GM23248 (cell line): ENCODE data around the gene TEDC2. TPM values are rescaled to one million over a fixed set of nuclear protein-coding genes. Genes with fewer than 3 reads are reported as not detected.

Experiments
- DNase-seq: peaks from one replicate; pipeline ENCODE4 v3.0.0-alpha.2; 2015
- H2AFZ ChIP-seq: fragments of 200-600 bp; sonication (generic); 2 replicates; pipeline ENCODE4 v1.6.1; 2016; ENCODE audit warnings: antibody characterized with exemption
- H3F3A ChIP-seq: fragments of 200-600 bp; sonication (generic); 2 replicates; pipeline ENCODE4 v1.6.1; 2016; ENCODE audit warnings: mild to moderate bottlenecking, antibody characterized with exemption, mixed run types; ENCODE audit not compliant: insufficient read depth
- H3K27ac ChIP-seq: fragments of 200-600 bp; sonication (generic); 2 replicates; pipeline ENCODE4 v1.5.1; 2016; ENCODE audit warnings: mild to moderate bottlenecking
- H3K27me3 ChIP-seq: fragments of 200-600 bp; sonication (generic); replicated peaks from 2 replicates; pipeline ENCODE4 v1.6.1; 2016; ENCODE audit warnings: mild to moderate bottlenecking; ENCODE audit not compliant: insufficient read depth
- H3K36me3 ChIP-seq: fragments of 200-600 bp; sonication (generic); 2 replicates; pipeline ENCODE4 v1.6.1; 2016; ENCODE audit warnings: low read depth, mild to moderate bottlenecking
- H3K4me1 ChIP-seq: fragments of 200-600 bp; sonication (generic); 2 replicates; pipeline ENCODE4 v1.6.1; 2016; ENCODE audit warnings: mild to moderate bottlenecking; ENCODE audit not compliant: insufficient read depth
- H3K4me2 ChIP-seq: fragments of 200-600 bp; sonication (generic); one replicate; pipeline ENCODE4 v1.6.1; 2016; ENCODE audit warnings: mild to moderate bottlenecking; ENCODE audit not compliant: unreplicated experiment
- H3K4me3 ChIP-seq: fragments of 200-600 bp; sonication (generic); 2 replicates; pipeline ENCODE4 v1.5.1; 2016; ENCODE audit warnings: mild to moderate bottlenecking
- H3K79me2 ChIP-seq: fragments of 200-600 bp; sonication (generic); 2 replicates; pipeline ENCODE4 v1.6.1; 2016; ENCODE audit warnings: mild to moderate bottlenecking; ENCODE audit not compliant: insufficient read depth
- H3K9ac ChIP-seq: fragments of 200-600 bp; sonication (generic); 2 replicates; pipeline ENCODE4 v1.6.1; 2016; ENCODE audit warnings: mild to moderate bottlenecking
- H3K9me2 ChIP-seq: fragments of 200-600 bp; sonication (generic); 2 replicates; pipeline ENCODE4 v1.6.1; 2016; ENCODE audit warnings: mixed run types, mild to moderate bottlenecking, moderate library complexity; ENCODE audit not compliant: insufficient read depth
- H3K9me3 ChIP-seq: fragments of 200-600 bp; sonication (generic); one replicate; pipeline ENCODE4 v1.6.1; 2017; ENCODE audit warnings: low read depth
- H4K20me1 ChIP-seq: fragments of 200-600 bp; sonication (generic); 2 replicates; pipeline ENCODE4 v1.6.0; 2016; ENCODE audit not compliant: insufficient read depth
- EZH2 ChIP-seq: fragments of 200-600 bp; sonication (generic); IDR thresholded peaks from 2 replicates; pipeline ENCODE4 v1.6.1; 2018; ENCODE audit warnings: antibody characterized with exemption, mild to moderate bottlenecking; ENCODE audit not compliant: insufficient read depth, poor library complexity, severe bottlenecking
- EZH2phosphoT487 ChIP-seq: fragments of 200-600 bp; sonication (generic); IDR thresholded peaks from 2 replicates; pipeline ENCODE4 v1.6.1; 2018; ENCODE audit warnings: antibody characterized with exemption, moderate library complexity, mild to moderate bottlenecking, low read depth; ENCODE audit not compliant: insufficient read depth
- WGBS, 2 experiments: methylation state at CpG; one replicate each; pipeline ENCODE4 v1.1.6; 2015 to 2017; ENCODE audit warnings: low lambda C conversion rate in 2 of 2, low coverage in 1 of 2; ENCODE audit errors: missing lambda C conversion rate in 2 of 2; 5-methylcytosine and 5-hydroxymethylcytosine counted together
- in situ Hi-C: fragments of 300-500 bp; cut with MboI; formaldehyde crosslinking; loops from 2 replicates; pipeline ENCODE4 v1.15.0; 2020
- polyA plus RNA-seq: library from polyadenylated mRNA; unstranded; fragments of >200 nt; fragmentation: Nextera tagmentation; extraction: Ambion mirVana; gene quantifications from 2 replicates; pipeline ENCODE4 v1.2.1, GENCODE V29; 2016
- total RNA-seq: library from RNA; depleted of rRNA; stranded (reverse); fragments of >200 nt; shearing (Covaris generic); gene quantifications from 2 replicates; pipeline ENCODE4 v1.2.3, GENCODE V29; 2014

TEDC2 gene
- total and polyA plus RNA-seq, 2 experiments from 2014 or later: 4.8 to 6.8 TPM

DNA sequence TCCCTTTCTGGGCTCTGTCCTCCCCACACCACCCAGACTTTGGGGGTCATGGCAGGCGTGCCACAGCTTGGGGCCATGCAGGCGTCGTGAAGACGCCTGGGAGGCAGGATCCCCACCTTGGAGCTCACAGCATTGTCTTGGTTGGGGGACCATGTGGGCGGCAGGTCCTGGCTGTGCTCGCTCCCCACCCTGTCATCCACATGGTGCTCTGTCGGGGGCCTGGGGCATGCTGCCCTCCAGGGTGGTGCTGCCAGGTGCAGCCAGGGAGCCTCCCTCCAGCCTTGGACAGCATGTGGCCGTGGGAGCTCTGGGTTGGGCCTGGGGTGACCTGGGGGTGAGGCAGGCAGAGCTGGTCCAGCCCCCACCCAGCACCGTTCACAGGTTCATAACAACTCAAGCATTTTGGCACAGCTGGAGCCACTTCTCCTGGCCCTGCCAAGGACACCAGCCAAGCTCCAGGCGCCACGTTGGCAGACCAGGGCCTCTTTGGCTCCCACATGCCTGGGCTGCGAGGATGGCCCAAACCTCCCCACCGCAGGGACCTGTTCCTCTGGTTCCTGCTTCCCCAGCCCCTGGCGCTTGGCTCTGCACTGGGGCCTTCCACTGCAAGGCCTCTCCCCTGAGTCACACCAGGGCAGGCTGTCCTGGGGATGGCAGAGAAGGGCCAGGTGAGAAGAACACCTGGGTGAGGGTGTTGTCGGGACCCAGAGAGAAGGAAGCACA, 38.8 kb downstream of the TEDC2 start:
- H3K4me3 ChIP-seq: no peak overlapping the region
- TF ChIP-seq EZH2 (no peak), EZH2phosphoT487 (no peak)
- H3K4me2 ChIP-seq: no peak overlapping the region
- H3K27me3 ChIP-seq: no peaks in the 10 kb centered on the region
- H3F3A ChIP-seq: no peaks in the 10 kb centered on the region
- no peaks in the 10 kb centered on the region for H3K36me3 ChIP-seq
- no peak overlapping the region for H3K9ac ChIP-seq
- no peak overlapping the region for H2AFZ ChIP-seq
- no peak for DNase-seq
- in situ Hi-C loops: no loop called here
- H3K27ac ChIP-seq: no peak overlapping the region
- WGBS, 2 experiments: 84% methylated on average over 14 to 15 of the region's 15 CpGs
- no peaks in the 10 kb centered on the region for H3K9me2 ChIP-seq
- H3K79me2 ChIP-seq: no peaks in the 10 kb centered on the region; the same call in 1 of the 2 replicates
- no peaks in the 10 kb centered on the region for H4K20me1 ChIP-seq
- H3K4me1 ChIP-seq: peaks cover 11% of the 10 kb centered on the region
- no peaks in the 10 kb centered on the region for H3K9me3 ChIP-seq

DNA sequence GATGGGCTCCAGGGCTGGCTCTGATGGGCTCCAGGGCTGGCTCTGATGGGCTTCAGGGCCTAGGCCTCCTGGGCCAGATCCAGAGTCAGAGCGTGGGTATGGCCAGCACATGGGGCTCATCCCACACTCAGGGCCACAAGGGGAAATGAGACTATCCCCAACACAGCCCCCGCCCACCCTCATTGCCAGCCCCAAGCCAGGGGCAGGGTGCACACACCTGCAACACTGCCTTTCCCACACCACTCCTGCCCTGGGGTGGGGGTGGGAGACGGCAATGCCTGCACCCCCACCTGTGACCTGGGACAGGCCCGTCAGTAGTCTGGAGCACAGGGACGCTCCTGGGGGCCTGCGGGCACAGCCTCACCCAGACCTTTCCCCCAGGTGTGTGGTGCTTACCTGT, 39.5 kb downstream of the TEDC2 start:
- Histone ChIP-seq H3K9ac (no peak overlapping the region), H4K20me1 (no peaks in the 10 kb centered on the region), H3K9me2 (no peaks in the 10 kb centered on the region), H3K9me3 (no peaks in the 10 kb centered on the region), H3F3A (no peaks in the 10 kb centered on the region), H2AFZ (no peak overlapping the region), H3K4me2 (no peak overlapping the region), H3K27me3 (no peaks in the 10 kb centered on the region), H3K27ac (no peak overlapping the region), H3K36me3 (no peaks in the 10 kb centered on the region), H3K4me3 (no peak overlapping the region), H3K4me1 (peaks cover 11% of the 10 kb centered on the region), H3K79me2 (no peaks in the 10 kb centered on the region; the same call in 1 of the 2 replicates)
- 94 to 98% methylated on average over 5 to 6 of the region's 6 CpGs for WGBS, 2 experiments
- in situ Hi-C loops: no loop called here
- no peak for TF ChIP-seq EZH2
- no peak for TF ChIP-seq EZH2phosphoT487
- DNase-seq: no peak

DNA sequence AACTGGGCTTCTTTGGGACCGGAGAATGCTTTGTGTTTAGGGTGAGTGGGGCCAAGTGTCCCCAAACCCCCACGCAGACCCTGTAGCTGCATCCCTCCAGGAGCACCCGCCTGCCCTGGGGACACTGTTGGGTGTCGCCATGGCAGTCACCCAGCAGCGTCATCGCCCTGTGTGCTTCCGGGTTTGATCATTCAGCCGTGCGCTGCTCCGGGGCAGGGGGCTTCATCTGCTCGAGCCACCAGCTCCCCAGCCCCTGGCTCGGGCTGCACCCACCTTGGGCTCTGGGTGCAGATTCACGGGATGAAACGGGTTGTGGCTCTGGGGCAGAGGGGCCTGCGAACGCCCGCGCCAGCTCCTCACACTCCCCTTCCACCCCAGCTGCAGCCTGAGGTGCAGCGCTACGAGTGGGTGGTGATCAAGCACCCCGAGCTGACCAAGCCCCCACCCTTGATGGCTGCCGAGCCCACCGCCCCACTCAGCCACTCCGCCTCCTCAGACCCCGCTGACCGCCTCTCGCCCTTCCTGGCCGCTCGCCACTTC, 40.1 kb downstream of the TEDC2 start:
- Histone ChIP-seq H3K27ac (no peak overlapping the region), H3F3A (no peaks in the 10 kb centered on the region), H2AFZ (no peak overlapping the region), H3K79me2 (no peaks in the 10 kb centered on the region; the same call in 1 of the 2 replicates), H3K4me2 (no peak overlapping the region), H3K27me3 (no peaks in the 10 kb centered on the region), H3K36me3 (no peaks in the 10 kb centered on the region), H3K4me1 (peaks cover 11% of the 10 kb centered on the region), H3K4me3 (no peak overlapping the region), H3K9ac (no peak overlapping the region), H4K20me1 (no peaks in the 10 kb centered on the region), H3K9me2 (no peaks in the 10 kb centered on the region), H3K9me3 (no peaks in the 10 kb centered on the region)
- DNase-seq: no peak
- in situ Hi-C loops: no loop called here
- no peak for TF ChIP-seq EZH2phosphoT487
- TF ChIP-seq EZH2: no peak
- WGBS, 2 experiments: 85 to 88% methylated on average over 27 to 29 of the region's 29 CpGs

DNA sequence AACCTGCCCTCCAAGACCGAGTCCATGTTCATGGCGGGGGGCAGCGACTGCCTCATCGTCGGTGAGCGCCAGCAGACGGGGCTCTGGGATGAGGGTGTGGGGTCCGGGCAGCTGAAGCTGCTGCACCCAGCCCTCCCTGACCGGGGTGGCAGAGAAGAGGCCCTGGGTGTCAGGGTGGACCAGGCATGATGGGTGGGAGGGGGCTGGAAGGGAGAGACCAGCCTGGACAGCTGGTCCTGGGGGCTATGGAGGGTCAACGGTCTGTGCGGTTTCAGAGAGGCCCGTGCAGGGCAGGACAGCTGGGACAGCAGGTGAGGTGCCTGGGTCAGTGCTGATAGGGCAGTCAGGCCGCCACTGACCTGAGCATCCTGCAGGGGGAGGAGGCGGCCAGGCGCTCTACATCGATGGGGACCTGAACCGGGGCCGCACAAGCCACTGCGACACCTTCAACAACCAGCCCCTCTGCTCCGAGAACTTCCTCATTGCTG, 40.6 kb downstream of the TEDC2 start:
- H3K4me2 ChIP-seq: no peak overlapping the region
- no peaks in the 10 kb centered on the region for H3K9me2 ChIP-seq
- WGBS, 2 experiments: 84 to 90% methylated on average over 18 to 19 of the region's 20 CpGs
- in situ Hi-C loops: no loop called here
- no peak for DNase-seq
- no peak overlapping the region for H3K9ac ChIP-seq
- H3K27ac ChIP-seq: no peak overlapping the region
- no peak overlapping the region for H3K4me3 ChIP-seq
- H3F3A ChIP-seq: no peaks in the 10 kb centered on the region
- H2AFZ ChIP-seq: no peak overlapping the region
- no peaks in the 10 kb centered on the region for H3K36me3 ChIP-seq
- no peaks in the 10 kb centered on the region; the same call in 1 of the 2 replicates for H3K79me2 ChIP-seq
- no peaks in the 10 kb centered on the region for H4K20me1 ChIP-seq
- peaks cover 11% of the 10 kb centered on the region for H3K4me1 ChIP-seq
- H3K9me3 ChIP-seq: no peaks in the 10 kb centered on the region
- H3K27me3 ChIP-seq: no peaks in the 10 kb centered on the region
- TF ChIP-seq EZH2: no peak
- TF ChIP-seq EZH2phosphoT487: no peak
